Vagina (tissue), 2 donors: ENCODE results near the gene TNFRSF6B.

ENCODE experiments used
- POLR2AphosphoS5 ChIP-seq, 2 donors: sonication (generic); formaldehyde crosslinking; IDR thresholded peaks; one replicate each; pipeline ENCODE4 v1.9.0; 2017; ENCODE audit warnings: antibody characterized with exemption in 2 of 2, mild to moderate bottlenecking in 2 of 2, low read depth in 1 of 2; ENCODE audit not compliant: insufficient read depth in 1 of 2
- TF ChIP-seq, protein P1 (sequence below), 3 experiments: fragments of 450-650 bp in 2 of 3; fragments of 200-600 bp in 1 of 3; sonication (generic) in 1 of 3; IDR thresholded peaks; one replicate each; pipeline ENCODE4 v1.5.1; 2017 to 2019; ENCODE audit warnings: antibody characterized with exemption in 3 of 3, mild to moderate bottlenecking in 2 of 3, moderate library complexity in 2 of 3

GRCh38 chr20:63733117-63733516 is 36.7 kb downstream of the TNFRSF6B start:
- TF ChIP-seq, protein P1, sequence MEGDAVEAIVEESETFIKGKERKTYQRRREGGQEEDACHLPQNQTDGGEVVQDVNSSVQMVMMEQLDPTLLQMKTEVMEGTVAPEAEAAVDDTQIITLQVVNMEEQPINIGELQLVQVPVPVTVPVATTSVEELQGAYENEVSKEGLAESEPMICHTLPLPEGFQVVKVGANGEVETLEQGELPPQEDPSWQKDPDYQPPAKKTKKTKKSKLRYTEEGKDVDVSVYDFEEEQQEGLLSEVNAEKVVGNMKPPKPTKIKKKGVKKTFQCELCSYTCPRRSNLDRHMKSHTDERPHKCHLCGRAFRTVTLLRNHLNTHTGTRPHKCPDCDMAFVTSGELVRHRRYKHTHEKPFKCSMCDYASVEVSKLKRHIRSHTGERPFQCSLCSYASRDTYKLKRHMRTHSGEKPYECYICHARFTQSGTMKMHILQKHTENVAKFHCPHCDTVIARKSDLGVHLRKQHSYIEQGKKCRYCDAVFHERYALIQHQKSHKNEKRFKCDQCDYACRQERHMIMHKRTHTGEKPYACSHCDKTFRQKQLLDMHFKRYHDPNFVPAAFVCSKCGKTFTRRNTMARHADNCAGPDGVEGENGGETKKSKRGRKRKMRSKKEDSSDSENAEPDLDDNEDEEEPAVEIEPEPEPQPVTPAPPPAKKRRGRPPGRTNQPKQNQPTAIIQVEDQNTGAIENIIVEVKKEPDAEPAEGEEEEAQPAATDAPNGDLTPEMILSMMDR (IDR thresholded peaks at IDR 0.05): no peak
- no peak for TF ChIP-seq POLR2AphosphoS5 (IDR thresholded peaks at IDR 0.05; ENCODE audit: insufficient read depth in 1 of 2, low read depth in 1 of 2)
